ENCODE measurements around the gene FGD2.
"Not testable (repeated sequence)": the region's sequence is repeated elsewhere in the genome, so short reads cannot be mapped to it uniquely, and the experiment has no call there.

Gene FGD2

GRCh38 chr6:37056112-37056403 is 50.6 kb downstream of the FGD2 start:
- Histone ChIP-seq H3K9ac (ENCODE audit: low read length in 2 of 2) (no peak overlapping the region), H3K9me3 (ENCODE audit: control insufficient read depth in 2 of 2, low read length in 2 of 2) (no peaks in the 10 kb centered on the region), H3K4me1 (ENCODE audit: control insufficient read depth, insufficient read depth, low read length) (peaks cover 17% of the 10 kb centered on the region), H3K4me3 (ENCODE audit: low read length in 2 of 2) (no peak overlapping the region), H3K27me3 (ENCODE audit: control insufficient read depth in 1 of 2, insufficient read depth in 2 of 2, low read length in 2 of 2) (no peaks in the 10 kb centered on the region), H3K27ac (ENCODE audit: low read length) (no peak overlapping the region), H3K36me3 (ENCODE audit: control insufficient read depth in 2 of 2, insufficient read depth in 2 of 2, low read length in 2 of 2) (no peaks in the 10 kb centered on the region)

GRCh38 chr6:37056439-37057127 is 51.1 kb downstream of the FGD2 start:
- H3K4me1 ChIP-seq (ENCODE audit: control insufficient read depth, insufficient read depth, low read length), result peaks cover 12% of the 10 kb centered on the region
- no peak overlapping the region for H3K27ac ChIP-seq (ENCODE audit: low read length)
- H3K9ac ChIP-seq (ENCODE audit: low read length in 2 of 2), result no peak overlapping the region
- H3K36me3 ChIP-seq (ENCODE audit: control insufficient read depth in 2 of 2, insufficient read depth in 2 of 2, low read length in 2 of 2), result no peaks in the 10 kb centered on the region
- H3K9me3 ChIP-seq (ENCODE audit: control insufficient read depth in 2 of 2, low read length in 2 of 2), result no peaks in the 10 kb centered on the region
- H3K27me3 ChIP-seq (ENCODE audit: control insufficient read depth in 1 of 2, insufficient read depth in 2 of 2, low read length in 2 of 2), result no peaks in the 10 kb centered on the region
- no peak overlapping the region for H3K4me3 ChIP-seq (ENCODE audit: low read length in 2 of 2)

- no peak overlapping the region for H3K4me3 ChIP-seq (ENCODE audit: low read length in 2 of 2)
- H3K27me3 ChIP-seq (ENCODE audit: control insufficient read depth in 1 of 2, insufficient read depth in 2 of 2, low read length in 2 of 2), result no peaks in the 10 kb centered on the region
- no peaks in the 10 kb centered on the region for H3K36me3 ChIP-seq (ENCODE audit: control insufficient read depth in 2 of 2, insufficient read depth in 2 of 2, low read length in 2 of 2)
- no peaks in the 10 kb centered on the region for H3K9me3 ChIP-seq (ENCODE audit: control insufficient read depth in 2 of 2, low read length in 2 of 2)
- H3K27ac ChIP-seq (ENCODE audit: low read length), result no peak overlapping the region
- H3K9ac ChIP-seq (ENCODE audit: low read length in 2 of 2), result no peak overlapping the region
- H3K4me1 ChIP-seq (ENCODE audit: control insufficient read depth, insufficient read depth, low read length), result peaks cover 10% of the 10 kb centered on the region
These were observed 51.6 kb downstream of the FGD2 start for GRCh38 chr6:37057128-37057471.

GRCh38 chr6:37057678-37058077 is 52.2 kb downstream of the FGD2 start:
- Histone ChIP-seq H3K9ac (ENCODE audit: low read length in 2 of 2) (no peak overlapping the region), H3K27ac (ENCODE audit: low read length) (no peak overlapping the region), H3K9me3 (ENCODE audit: control insufficient read depth in 2 of 2, low read length in 2 of 2) (no peaks in the 10 kb centered on the region), H3K27me3 (ENCODE audit: control insufficient read depth in 1 of 2, insufficient read depth in 2 of 2, low read length in 2 of 2) (no peaks in the 10 kb centered on the region), H3K36me3 (ENCODE audit: control insufficient read depth in 2 of 2, insufficient read depth in 2 of 2, low read length in 2 of 2) (no peaks in the 10 kb centered on the region), H3K4me1 (ENCODE audit: control insufficient read depth, insufficient read depth, low read length) (peaks cover 10% of the 10 kb centered on the region), H3K4me3 (ENCODE audit: low read length in 2 of 2) (no peak overlapping the region)

- Histone ChIP-seq H3K9ac (ENCODE audit: low read length in 2 of 2) (no peak overlapping the region), H3K27ac (ENCODE audit: low read length) (no peak overlapping the region), H3K9me3 (ENCODE audit: control insufficient read depth in 2 of 2, low read length in 2 of 2) (no peaks in the 10 kb centered on the region), H3K36me3 (ENCODE audit: control insufficient read depth in 2 of 2, insufficient read depth in 2 of 2, low read length in 2 of 2) (no peaks in the 10 kb centered on the region), H3K4me1 (ENCODE audit: control insufficient read depth, insufficient read depth, low read length) (peaks cover 10% of the 10 kb centered on the region), H3K27me3 (ENCODE audit: control insufficient read depth in 1 of 2, insufficient read depth in 2 of 2, low read length in 2 of 2) (no peaks in the 10 kb centered on the region), H3K4me3 (ENCODE audit: low read length in 2 of 2) (no peak overlapping the region)
These were observed 52.7 kb downstream of the FGD2 start for GRCh38 chr6:37058084-37058586.

DNA sequence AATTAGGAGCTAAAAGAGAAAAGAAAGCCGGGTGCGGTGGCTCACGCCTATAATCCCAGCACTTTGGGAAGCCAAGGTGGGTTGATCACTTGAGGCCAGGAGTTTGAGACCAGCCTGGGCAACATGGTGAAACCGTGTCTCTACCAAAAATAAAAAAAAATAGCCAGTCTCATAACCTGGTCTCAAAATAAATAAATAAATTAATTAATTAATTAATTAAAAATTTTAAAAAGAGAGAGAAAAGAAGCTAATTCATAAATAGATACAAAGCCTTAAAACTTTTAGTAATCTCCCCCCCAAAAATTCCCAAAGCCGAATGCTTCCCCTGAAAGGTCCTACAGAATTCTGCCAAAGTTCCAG is 53.5 kb downstream of the FGD2 start:
- H3K27me3 ChIP-seq (ENCODE audit: control insufficient read depth in 1 of 2, insufficient read depth in 2 of 2, low read length in 2 of 2); H3K9me3 ChIP-seq (ENCODE audit: control insufficient read depth in 2 of 2, low read length in 2 of 2); H3K9ac ChIP-seq (ENCODE audit: low read length in 2 of 2); H3K4me3 ChIP-seq (ENCODE audit: low read length in 2 of 2); H3K36me3 ChIP-seq (ENCODE audit: control insufficient read depth in 2 of 2, insufficient read depth in 2 of 2, low read length in 2 of 2): not testable (repeated sequence)
- peak overlapping the region; percentile 77 for H3K27ac ChIP-seq (ENCODE audit: low read length)
- H3K4me1 ChIP-seq (ENCODE audit: control insufficient read depth, insufficient read depth, low read length), result peaks cover 10% of the 10 kb centered on the region

DNA sequence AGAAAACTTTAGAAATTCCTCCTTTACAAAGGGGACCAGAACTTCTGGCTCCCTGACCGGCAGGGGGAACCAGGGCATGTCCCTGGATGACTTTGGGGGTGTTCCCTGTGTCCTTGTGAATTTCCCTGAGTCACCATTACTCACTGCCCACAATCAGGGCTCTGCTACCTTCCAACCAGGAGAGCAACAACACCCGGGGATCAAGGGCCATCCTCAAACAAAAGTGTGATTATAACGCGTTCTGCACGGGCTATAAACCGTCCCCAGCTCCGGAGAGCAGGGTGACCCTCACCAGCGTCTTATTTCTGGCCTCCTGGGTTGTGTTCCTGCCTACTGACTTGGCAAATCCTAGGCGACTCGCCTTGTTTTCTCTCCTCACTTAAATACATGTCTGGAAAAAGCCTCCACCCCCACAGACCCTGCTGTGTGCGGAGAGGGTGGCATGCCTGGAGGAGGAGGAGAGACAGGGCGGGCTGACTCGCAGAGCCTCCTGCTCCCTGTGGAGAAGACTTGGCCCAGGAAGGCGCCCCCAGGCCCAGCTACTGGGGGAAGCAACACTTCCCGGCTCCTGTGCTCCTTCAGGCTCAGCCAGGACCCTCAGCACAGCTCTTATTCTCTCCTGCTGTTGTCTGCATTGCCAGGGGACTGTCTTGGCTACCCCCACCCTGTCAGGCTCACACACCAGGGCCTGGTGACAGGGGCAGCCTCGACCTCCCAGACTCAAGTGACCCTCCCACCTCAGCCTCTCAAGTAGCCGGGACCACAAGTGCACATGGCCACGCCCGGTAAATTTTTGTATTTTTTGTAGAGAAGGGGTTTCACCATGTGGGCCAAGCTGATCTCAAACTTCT is 54.1 kb downstream of the FGD2 start:
- Histone ChIP-seq H3K27ac (ENCODE audit: low read length) (peak overlapping the region; percentile 77), H3K27me3 (ENCODE audit: control insufficient read depth in 1 of 2, insufficient read depth in 2 of 2, low read length in 2 of 2) (no peaks in the 10 kb centered on the region), H3K36me3 (ENCODE audit: control insufficient read depth in 2 of 2, insufficient read depth in 2 of 2, low read length in 2 of 2) (no peaks in the 10 kb centered on the region), H3K9ac (ENCODE audit: low read length in 2 of 2) (peak overlapping the region; percentile 58 to 62), H3K4me3 (ENCODE audit: low read length in 2 of 2) (peak overlapping the region in 1 of 2 donors; percentile 44), H3K9me3 (ENCODE audit: control insufficient read depth in 2 of 2, low read length in 2 of 2) (no peaks in the 10 kb centered on the region), H3K4me1 (ENCODE audit: control insufficient read depth, insufficient read depth, low read length) (peaks cover 10% of the 10 kb centered on the region)

DNA sequence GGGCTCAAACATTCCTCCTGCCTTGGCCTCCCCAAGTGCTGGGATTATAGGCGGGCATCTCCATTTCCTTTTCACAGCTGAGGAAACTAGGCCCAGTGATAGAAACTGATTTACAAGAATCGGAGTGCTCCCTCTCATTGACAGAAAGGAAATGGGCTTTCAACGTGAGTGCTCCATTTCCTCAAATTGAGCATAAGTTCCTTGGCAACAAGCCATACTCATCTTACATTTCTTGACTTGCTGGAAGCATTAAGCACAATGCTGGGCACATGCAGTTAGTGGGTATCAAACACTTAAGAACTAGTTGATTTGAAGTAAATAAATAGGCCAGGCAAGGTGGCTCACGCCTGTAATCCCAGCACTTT is 54.7 kb downstream of the FGD2 start:
- Histone ChIP-seq H3K9ac (ENCODE audit: low read length in 2 of 2) (peak overlapping the region in 1 of 2 donors; percentile 58), H3K4me3 (ENCODE audit: low read length in 2 of 2) (no peak overlapping the region), H3K27ac (ENCODE audit: low read length) (peak overlapping the region; percentile 77)

DNA sequence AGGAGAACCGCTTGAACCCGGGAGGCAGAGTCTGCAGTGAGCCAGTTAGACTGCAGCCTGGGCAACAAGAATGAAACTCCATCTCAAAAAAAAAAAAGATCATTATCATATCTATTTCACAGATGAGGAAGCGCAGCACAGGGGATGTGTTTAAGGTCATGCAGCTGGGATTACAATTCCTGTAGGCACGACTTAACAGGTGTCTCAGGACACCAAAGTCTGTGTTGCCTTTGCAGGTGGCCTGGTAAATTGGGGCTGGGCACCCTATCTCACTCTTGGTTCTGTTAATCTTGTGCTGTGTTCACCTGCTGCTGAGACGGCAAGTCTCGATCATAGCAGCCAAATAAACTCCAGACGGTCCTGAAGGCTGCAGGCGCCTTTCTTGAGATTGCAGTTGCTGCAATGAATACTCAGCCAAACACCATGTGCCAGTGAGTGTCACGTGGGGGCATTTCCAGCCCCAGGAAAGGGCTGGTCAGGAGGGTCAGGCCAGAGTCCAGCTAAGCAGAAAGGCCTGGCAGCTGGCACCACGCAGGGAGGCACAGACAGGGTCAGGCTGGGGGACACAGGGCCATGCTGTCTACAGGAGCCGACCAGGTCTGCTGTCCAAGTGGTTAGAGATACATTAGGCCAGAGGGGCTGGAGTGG is 55.8 kb downstream of the FGD2 start:
- no peak overlapping the region for H3K27ac ChIP-seq (ENCODE audit: low read length)
- no peaks in the 10 kb centered on the region for H3K36me3 ChIP-seq (ENCODE audit: control insufficient read depth in 2 of 2, insufficient read depth in 2 of 2, low read length in 2 of 2)
- peaks cover 10% of the 10 kb centered on the region for H3K4me1 ChIP-seq (ENCODE audit: control insufficient read depth, insufficient read depth, low read length)
- H3K4me3 ChIP-seq (ENCODE audit: low read length in 2 of 2), result no peak overlapping the region
- H3K9me3 ChIP-seq (ENCODE audit: control insufficient read depth in 2 of 2, low read length in 2 of 2), result no peaks in the 10 kb centered on the region
- H3K9ac ChIP-seq (ENCODE audit: low read length in 2 of 2), result no peak overlapping the region
- H3K27me3 ChIP-seq (ENCODE audit: control insufficient read depth in 1 of 2, insufficient read depth in 2 of 2, low read length in 2 of 2), result no peaks in the 10 kb centered on the region

More for the DNA sequence above, 54.7 kb downstream of the FGD2 start:
- peaks cover 10% of the 10 kb centered on the region for H3K4me1 ChIP-seq (ENCODE audit: control insufficient read depth, insufficient read depth, low read length)
- H3K27me3 ChIP-seq (ENCODE audit: control insufficient read depth in 1 of 2, insufficient read depth in 2 of 2, low read length in 2 of 2), result no peaks in the 10 kb centered on the region
- H3K36me3 ChIP-seq (ENCODE audit: control insufficient read depth in 2 of 2, insufficient read depth in 2 of 2, low read length in 2 of 2), result no peaks in the 10 kb centered on the region
- H3K9me3 ChIP-seq (ENCODE audit: control insufficient read depth in 2 of 2, low read length in 2 of 2), result no peaks in the 10 kb centered on the region

DNA sequence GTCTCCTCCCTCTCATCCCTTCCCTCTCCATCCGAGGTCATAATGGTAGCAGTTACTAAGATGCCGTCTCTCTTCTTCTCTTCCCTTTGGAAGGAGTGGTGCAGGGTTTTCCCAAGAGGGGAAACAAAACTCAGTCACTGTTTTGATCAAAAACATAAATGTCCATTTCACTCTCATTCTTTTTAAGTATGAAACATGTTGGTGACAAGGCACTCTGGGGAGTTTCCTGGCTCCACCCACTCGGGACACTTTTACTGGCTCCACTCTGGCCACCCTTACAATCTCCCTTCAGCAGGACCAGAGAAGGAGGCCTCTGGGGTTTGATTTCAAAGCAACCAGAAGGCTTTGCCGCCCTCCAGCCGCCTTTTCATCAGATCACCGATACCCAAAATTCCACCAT is 57.0 kb downstream of the FGD2 start:
- Histone ChIP-seq H3K27ac (ENCODE audit: low read length) (no peak overlapping the region), H3K36me3 (ENCODE audit: control insufficient read depth in 2 of 2, insufficient read depth in 2 of 2, low read length in 2 of 2) (no peaks in the 10 kb centered on the region), H3K4me3 (ENCODE audit: low read length in 2 of 2) (no peak overlapping the region), H3K9ac (ENCODE audit: low read length in 2 of 2) (no peak overlapping the region), H3K4me1 (ENCODE audit: control insufficient read depth, insufficient read depth, low read length) (peaks cover 10% of the 10 kb centered on the region), H3K9me3 (ENCODE audit: control insufficient read depth in 2 of 2, low read length in 2 of 2) (no peaks in the 10 kb centered on the region), H3K27me3 (ENCODE audit: control insufficient read depth in 1 of 2, insufficient read depth in 2 of 2, low read length in 2 of 2) (no peaks in the 10 kb centered on the region)

All from stomach smooth muscle (tissue), 2 donors.